Muscle layer of duodenum (tissue), 2 donors: ENCODE measurements around the gene RHOH.

Experiments
- H3K27ac ChIP-seq: one replicate; pipeline ENCODE4 v1.7.0; 2013; ENCODE audit warnings: mild to moderate bottlenecking, low read length
- H3K27me3 ChIP-seq: one replicate; pipeline ENCODE4 v1.7.0; 2013; ENCODE audit warnings: low read depth, mild to moderate bottlenecking, control low read depth, low read length
- H3K36me3 ChIP-seq, 2 donors: one replicate each; pipeline ENCODE4 v1.7.0; 2013; ENCODE audit warnings: low read length in 2 of 2, control low read depth in 1 of 2, mild to moderate bottlenecking in 1 of 2; ENCODE audit not compliant: insufficient read depth in 2 of 2, control insufficient read depth in 1 of 2
- H3K4me1 ChIP-seq, 2 donors: one replicate each; pipeline ENCODE4 v1.7.0; 2013; ENCODE audit warnings: low read length in 2 of 2, mild to moderate bottlenecking in 2 of 2, control low read depth in 1 of 2, moderate library complexity in 1 of 2; ENCODE audit not compliant: insufficient read depth in 2 of 2, control insufficient read depth in 1 of 2
- H3K4me3 ChIP-seq, 2 donors: one replicate each; pipeline ENCODE4 v1.7.0; 2013; ENCODE audit warnings: low read length in 2 of 2, low read depth in 1 of 2, mild to moderate bottlenecking in 1 of 2
- H3K9me3 ChIP-seq, 2 donors: one replicate each; pipeline ENCODE4 v1.7.0; 2013; ENCODE audit warnings: low read length in 2 of 2, control low read depth in 1 of 2, mild to moderate bottlenecking in 1 of 2; ENCODE audit not compliant: control insufficient read depth in 1 of 2
- donor health status: healthy.

The RHOH gene

GRCh38 chr4:40211224-40212185, 14.7 kb downstream of the RHOH start:
- Histone ChIP-seq H3K4me3 (no peak overlapping the region), H3K27ac (no peak overlapping the region), H3K4me1 (no peaks in the 10 kb centered on the region), H3K36me3 (no peaks in the 10 kb centered on the region), H3K9me3 (no peaks in the 10 kb centered on the region), H3K27me3 (no peaks in the 10 kb centered on the region)

GRCh38 chr4:40212674-40213527, 16.1 kb downstream of the RHOH start:
- Histone ChIP-seq H3K36me3 (no peaks in the 10 kb centered on the region), H3K27me3 (no peaks in the 10 kb centered on the region), H3K4me1 (no peaks in the 10 kb centered on the region), H3K9me3 (no peaks in the 10 kb centered on the region), H3K27ac (no peak overlapping the region), H3K4me3 (no peak overlapping the region)

- Histone ChIP-seq H3K4me1 (no peaks in the 10 kb centered on the region), H3K36me3 (no peaks in the 10 kb centered on the region), H3K27me3 (no peaks in the 10 kb centered on the region), H3K4me3 (no peak overlapping the region), H3K27ac (no peak overlapping the region), H3K9me3 (no peaks in the 10 kb centered on the region)
Observed at GRCh38 chr4:40214038-40214437, 17.2 kb downstream of the RHOH start.

GRCh38 chr4:40214661-40215418, 18.0 kb downstream of the RHOH start:
- H3K9me3 ChIP-seq, result no peaks in the 10 kb centered on the region
- no peaks in the 10 kb centered on the region for H3K27me3 ChIP-seq
- no peak overlapping the region for H3K4me3 ChIP-seq
- no peaks in the 10 kb centered on the region for H3K36me3 ChIP-seq
- H3K27ac ChIP-seq, result no peak overlapping the region
- H3K4me1 ChIP-seq, result no peaks in the 10 kb centered on the region

- H3K36me3 ChIP-seq, result no peaks in the 10 kb centered on the region
- H3K4me3 ChIP-seq, result no peak overlapping the region
- no peaks in the 10 kb centered on the region for H3K4me1 ChIP-seq
- no peaks in the 10 kb centered on the region for H3K27me3 ChIP-seq
- no peak overlapping the region for H3K27ac ChIP-seq
- no peaks in the 10 kb centered on the region for H3K9me3 ChIP-seq
Observed at GRCh38 chr4:40216622-40217366, 20.0 kb downstream of the RHOH start.

- no peak overlapping the region for H3K27ac ChIP-seq
- H3K4me3 ChIP-seq, result no peak overlapping the region
- H3K9me3 ChIP-seq, result no peaks in the 10 kb centered on the region
- H3K36me3 ChIP-seq, result no peaks in the 10 kb centered on the region
- no peaks in the 10 kb centered on the region for H3K27me3 ChIP-seq
- H3K4me1 ChIP-seq, result no peaks in the 10 kb centered on the region
Observed at GRCh38 chr4:40221744-40222143, 24.9 kb downstream of the RHOH start.

GRCh38 chr4:40223343-40223742, 26.5 kb downstream of the RHOH start:
- no peaks in the 10 kb centered on the region for H3K4me1 ChIP-seq
- H3K27ac ChIP-seq, result no peak overlapping the region
- H3K36me3 ChIP-seq, result no peaks in the 10 kb centered on the region
- no peaks in the 10 kb centered on the region for H3K9me3 ChIP-seq
- no peak overlapping the region for H3K4me3 ChIP-seq
- H3K27me3 ChIP-seq, result no peaks in the 10 kb centered on the region

GRCh38 chr4:40224432-40224831, 27.6 kb downstream of the RHOH start:
- no peak overlapping the region for H3K4me3 ChIP-seq
- no peaks in the 10 kb centered on the region for H3K27me3 ChIP-seq
- H3K36me3 ChIP-seq, result no peaks in the 10 kb centered on the region
- H3K27ac ChIP-seq, result no peak overlapping the region
- no peaks in the 10 kb centered on the region for H3K9me3 ChIP-seq
- H3K4me1 ChIP-seq, result no peaks in the 10 kb centered on the region

GRCh38 chr4:40225497-40225896, 28.7 kb downstream of the RHOH start:
- H3K36me3 ChIP-seq, result no peaks in the 10 kb centered on the region
- no peaks in the 10 kb centered on the region for H3K27me3 ChIP-seq
- no peak overlapping the region for H3K4me3 ChIP-seq
- H3K4me1 ChIP-seq, result no peaks in the 10 kb centered on the region
- H3K27ac ChIP-seq, result no peak overlapping the region
- no peaks in the 10 kb centered on the region for H3K9me3 ChIP-seq

GRCh38 chr4:40227284-40227683, 30.5 kb downstream of the RHOH start:
- H3K27me3 ChIP-seq, result no peaks in the 10 kb centered on the region
- H3K36me3 ChIP-seq, result no peaks in the 10 kb centered on the region
- H3K27ac ChIP-seq, result no peak overlapping the region
- H3K4me3 ChIP-seq, result no peak overlapping the region
- H3K4me1 ChIP-seq, result no peaks in the 10 kb centered on the region
- no peaks in the 10 kb centered on the region for H3K9me3 ChIP-seq
